HUES6 (cell line): Measurements from ENCODE around the gene FLT1.
A peak's percentile ranks its signal among the peaks of the same experiment; 100 is the strongest.

Source experiments
- H3K27ac ChIP-seq: 2 replicates; pipeline ENCODE4 v1.7.0; 2013; ENCODE audit warnings: low read depth, mild to moderate bottlenecking, low read length, inconsistent platforms
- H3K27me3 ChIP-seq: 2 replicates; pipeline ENCODE4 v1.6.1; 2013; ENCODE audit warnings: low read length; ENCODE audit not compliant: control insufficient read depth, insufficient read depth
- H3K36me3 ChIP-seq: 2 replicates; pipeline ENCODE4 v1.6.1; 2013; ENCODE audit warnings: low read length; ENCODE audit not compliant: control insufficient read depth, insufficient read depth
- H3K4me1 ChIP-seq: 2 replicates; pipeline ENCODE4 v1.6.1; 2013; ENCODE audit warnings: low read length; ENCODE audit not compliant: control insufficient read depth, insufficient read depth
- H3K4me3 ChIP-seq: 2 replicates; pipeline ENCODE4 v1.5.1; 2013; ENCODE audit warnings: low read depth, low read length
- H3K9ac ChIP-seq: one replicate; pipeline ENCODE4 v1.6.1; 2013; ENCODE audit warnings: mild to moderate bottlenecking, low read length
- H3K9me3 ChIP-seq: 2 replicates; pipeline ENCODE4 v1.6.1; 2013; ENCODE audit warnings: low read depth, low read length; ENCODE audit not compliant: control insufficient read depth, insufficient read depth

FLT1 gene

DNA sequence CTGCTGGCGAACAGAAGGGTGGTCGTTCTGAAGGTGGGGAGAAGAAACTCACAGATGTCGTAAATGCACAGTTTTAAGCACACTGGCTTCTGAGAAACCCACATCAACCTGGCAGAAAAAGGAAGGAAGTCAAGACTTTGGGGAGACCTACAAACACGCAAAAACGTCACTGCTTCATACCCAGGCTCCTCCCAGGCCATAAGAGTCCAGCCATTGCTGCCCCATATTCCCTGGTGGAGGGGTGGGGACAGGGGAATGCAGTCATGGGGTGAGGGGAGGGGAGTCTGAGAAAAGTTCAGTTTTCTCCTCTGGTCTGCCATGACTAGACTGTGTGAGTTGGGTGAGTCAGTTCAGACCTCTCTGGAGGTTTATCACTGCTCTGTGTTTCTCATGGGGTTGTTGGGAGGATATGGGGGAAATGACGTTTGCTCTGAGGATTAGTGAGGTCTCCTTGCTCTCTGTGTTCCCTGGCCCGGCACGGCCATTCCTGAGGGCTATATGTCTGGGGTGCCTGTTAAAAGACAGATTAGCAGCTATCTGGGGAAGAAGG lies 139.0 kb downstream of the FLT1 start:
- no peaks in the 10 kb centered on the region for H3K36me3 ChIP-seq
- peak overlapping the region; percentile 27 for H3K9ac ChIP-seq
- H3K4me3 ChIP-seq, result no peak overlapping the region
- no peaks in the 10 kb centered on the region for H3K9me3 ChIP-seq
- peak overlapping the region; percentile 28; the same call in 1 of the 2 replicates for H3K27ac ChIP-seq
- H3K27me3 ChIP-seq, result no peaks in the 10 kb centered on the region
- peaks cover 37% of the 10 kb centered on the region for H3K4me1 ChIP-seq

DNA sequence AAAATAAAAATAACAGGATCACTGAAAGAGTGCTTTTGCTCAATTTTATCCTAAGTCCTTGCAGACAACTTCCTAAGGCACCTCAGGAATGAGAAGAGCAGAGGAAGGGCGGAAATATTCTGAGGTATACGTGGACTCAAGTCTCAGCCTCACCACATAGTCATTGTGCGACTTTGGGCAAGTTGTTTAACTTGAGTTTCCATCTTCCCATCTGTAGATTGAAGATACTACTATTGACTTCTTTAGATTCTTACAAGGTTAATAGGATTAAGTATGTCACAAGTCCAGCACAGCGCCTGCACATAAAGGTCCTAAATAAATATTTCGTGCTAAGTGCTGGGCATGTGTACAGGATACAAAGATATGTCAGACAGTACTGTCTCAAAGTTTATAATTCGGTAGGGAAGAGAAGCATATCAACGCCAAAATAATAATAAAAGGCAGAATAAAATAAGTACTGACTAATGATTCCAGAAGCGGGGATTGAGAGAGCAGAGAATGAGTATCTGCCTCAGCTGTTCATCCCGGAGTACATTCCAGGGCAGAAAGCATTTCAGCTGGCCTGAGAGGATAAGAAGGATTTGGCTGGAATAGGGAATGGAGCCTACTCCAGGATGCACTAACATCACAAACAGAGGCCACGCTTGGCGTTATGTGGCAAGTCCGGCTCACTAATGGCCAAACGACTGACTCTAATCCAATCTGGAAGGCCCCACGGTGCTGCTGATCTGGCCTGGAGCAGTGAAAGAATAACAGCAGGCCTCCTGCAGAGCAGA lies 139.7 kb downstream of the FLT1 start:
- Histone ChIP-seq H3K36me3 (no peaks in the 10 kb centered on the region), H3K4me1 (peaks cover 40% of the 10 kb centered on the region), H3K27me3 (no peaks in the 10 kb centered on the region), H3K9ac (peak overlapping the region; percentile 27), H3K27ac (peak overlapping the region; percentile 28; the same call in 1 of the 2 replicates), H3K4me3 (no peak overlapping the region), H3K9me3 (no peaks in the 10 kb centered on the region)

DNA sequence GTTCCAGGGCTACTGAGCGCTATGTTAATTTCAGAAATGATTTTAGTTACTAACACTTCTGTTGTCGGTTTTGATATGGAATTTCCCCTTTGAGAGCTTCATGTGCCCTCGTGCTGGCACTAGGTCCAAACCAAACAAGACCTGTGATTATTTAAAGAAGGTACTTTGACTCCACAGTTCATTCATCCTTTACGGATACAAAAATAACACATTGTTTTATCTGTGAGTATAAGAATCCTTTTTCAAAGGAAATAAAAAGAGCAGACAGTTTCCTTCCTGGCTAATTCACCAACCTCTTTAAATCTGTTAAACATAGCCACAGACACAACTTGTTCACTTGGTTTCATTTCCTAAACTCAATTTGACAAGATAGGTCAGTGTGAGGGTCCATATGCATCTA lies 141.2 kb downstream of the FLT1 start:
- no peaks in the 10 kb centered on the region for H3K9me3 ChIP-seq
- no peak overlapping the region for H3K9ac ChIP-seq
- H3K36me3 ChIP-seq, result no peaks in the 10 kb centered on the region
- peaks cover 42% of the 10 kb centered on the region for H3K4me1 ChIP-seq
- H3K4me3 ChIP-seq, result no peak overlapping the region
- H3K27ac ChIP-seq, result no peak overlapping the region
- H3K27me3 ChIP-seq, result no peaks in the 10 kb centered on the region

DNA sequence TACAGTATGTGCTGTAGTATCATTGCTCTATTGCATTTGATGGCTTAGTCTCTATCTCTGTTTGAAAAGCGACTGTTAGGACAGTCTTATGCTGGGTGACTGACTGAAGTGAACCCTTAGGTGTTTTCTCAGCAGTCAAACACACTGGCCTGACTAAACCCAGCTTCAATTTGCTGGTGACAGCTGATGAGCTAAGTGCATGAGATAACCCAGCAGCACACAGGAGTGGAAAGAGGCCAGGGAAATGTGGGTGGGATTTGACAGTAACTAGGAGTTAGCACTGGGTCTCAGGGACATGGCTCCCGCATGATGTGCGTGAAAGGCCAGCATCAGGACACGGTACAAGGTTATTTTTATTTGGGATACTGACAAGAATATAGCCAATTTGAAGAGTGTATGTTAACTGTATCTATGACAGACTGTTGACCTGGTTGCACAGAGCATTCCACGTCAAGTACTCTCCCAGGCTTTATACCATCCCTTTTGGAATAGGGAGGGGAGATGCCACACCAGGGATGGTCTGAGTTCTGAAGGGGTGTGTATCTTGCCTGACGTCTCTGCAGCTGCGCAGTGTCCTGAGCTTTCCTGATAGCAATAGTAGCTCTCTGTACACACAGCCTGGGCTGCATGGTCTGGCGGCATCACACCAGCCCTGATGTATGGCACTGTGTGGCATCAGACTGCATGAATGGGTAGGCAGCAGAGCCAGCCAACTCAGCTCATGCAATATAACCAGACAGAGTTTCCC lies 144.8 kb downstream of the FLT1 start:
- H3K9ac ChIP-seq, result no peak overlapping the region
- H3K27ac ChIP-seq, result no peak overlapping the region
- peaks cover 14% of the 10 kb centered on the region for H3K4me1 ChIP-seq
- H3K4me3 ChIP-seq, result no peak overlapping the region
- no peaks in the 10 kb centered on the region for H3K36me3 ChIP-seq
- H3K9me3 ChIP-seq, result no peaks in the 10 kb centered on the region
- H3K27me3 ChIP-seq, result no peaks in the 10 kb centered on the region

DNA sequence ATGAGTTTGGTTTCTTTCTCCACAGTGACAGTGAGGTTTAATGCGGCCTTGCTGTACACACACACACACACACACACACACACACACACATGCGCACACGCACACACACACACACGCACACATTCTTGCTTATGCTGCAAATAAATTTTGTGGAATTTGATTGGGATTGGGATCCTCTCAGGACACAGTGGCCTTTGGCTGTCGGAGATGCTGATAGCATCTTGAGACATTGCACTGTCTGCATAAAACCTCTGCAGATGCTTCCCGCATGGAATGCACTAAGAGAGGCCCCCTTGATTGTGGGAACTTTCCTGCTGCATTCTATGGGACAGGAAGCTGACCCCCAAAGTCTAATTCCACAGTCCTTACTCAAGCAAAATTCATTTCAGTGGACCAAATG lies 145.6 kb downstream of the FLT1 start:
- Histone ChIP-seq H3K9ac (no peak overlapping the region), H3K4me3 (no peak overlapping the region), H3K4me1 (peaks cover 14% of the 10 kb centered on the region), H3K27me3 (no peaks in the 10 kb centered on the region), H3K27ac (no peak overlapping the region), H3K36me3 (no peaks in the 10 kb centered on the region), H3K9me3 (no peaks in the 10 kb centered on the region)

DNA sequence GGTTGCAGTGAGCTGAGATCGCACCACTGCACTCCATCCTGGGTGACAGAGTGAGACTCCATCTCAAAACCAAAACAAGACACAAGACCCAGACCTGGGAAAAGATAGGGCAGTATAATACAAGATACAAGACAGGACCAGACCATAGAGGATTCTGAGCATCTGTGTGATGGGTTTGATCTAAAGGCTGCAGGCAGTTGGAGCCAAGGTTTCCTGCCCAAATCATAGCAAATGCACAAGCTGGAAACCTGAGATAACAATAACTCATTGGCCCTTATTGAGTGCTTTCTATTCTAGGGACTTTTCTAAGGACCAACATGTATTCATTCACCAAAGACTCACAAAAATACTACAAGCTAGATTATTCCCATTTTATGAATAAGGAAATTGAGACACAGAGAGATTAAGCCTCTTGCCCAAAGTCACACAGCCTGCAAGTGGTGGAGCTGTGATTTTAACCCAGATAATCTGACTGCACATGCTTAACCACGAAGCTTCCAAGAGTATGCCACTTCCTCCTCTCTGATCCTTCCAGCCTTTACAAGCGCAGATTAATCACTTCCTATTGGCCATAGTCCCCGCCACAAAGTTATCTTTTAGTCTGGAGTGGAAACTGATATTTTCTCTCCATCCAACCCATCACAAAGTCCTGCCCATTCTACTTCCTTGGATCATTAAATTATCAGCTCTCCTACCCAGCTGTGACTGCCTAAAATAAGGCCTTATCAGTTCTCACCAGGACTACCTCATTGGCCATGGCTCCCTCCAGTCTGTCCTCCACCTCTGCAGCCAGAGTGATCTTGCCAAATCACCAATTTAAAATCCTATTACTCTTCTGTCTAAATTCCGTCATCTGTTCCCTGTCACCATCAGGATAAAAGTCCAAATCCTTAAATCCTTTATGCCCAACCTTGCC lies 147.2 kb downstream of the FLT1 start:
- Histone ChIP-seq H3K9ac (no peak overlapping the region), H3K4me3 (no peak overlapping the region), H3K9me3 (no peaks in the 10 kb centered on the region), H3K27ac (no peak overlapping the region), H3K4me1 (peaks cover 14% of the 10 kb centered on the region), H3K36me3 (no peaks in the 10 kb centered on the region), H3K27me3 (no peaks in the 10 kb centered on the region)

DNA sequence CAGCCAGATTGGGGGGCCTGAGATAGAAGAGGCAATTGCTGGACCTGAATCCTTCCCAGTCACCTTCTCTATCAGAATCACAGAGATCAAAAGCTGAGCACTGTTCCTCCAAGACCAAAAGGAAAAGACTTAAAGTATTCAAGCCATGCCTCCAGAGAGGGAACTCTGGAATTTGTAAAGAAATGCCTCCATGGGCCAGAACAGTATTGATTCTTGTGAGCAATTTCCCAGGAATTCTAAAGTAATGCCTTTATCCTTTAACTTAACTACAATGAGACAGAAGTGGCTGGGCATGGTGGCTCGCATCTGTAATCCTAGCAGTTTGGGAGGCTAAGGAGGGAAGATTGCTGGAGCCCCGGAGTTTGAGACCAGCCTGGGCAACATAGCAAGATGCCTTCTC lies 148.8 kb downstream of the FLT1 start:
- Histone ChIP-seq H3K9me3 (no peaks in the 10 kb centered on the region), H3K36me3 (no peaks in the 10 kb centered on the region), H3K9ac (no peak overlapping the region), H3K4me3 (no peak overlapping the region), H3K27ac (no peak overlapping the region), H3K4me1 (peaks cover 11% of the 10 kb centered on the region), H3K27me3 (no peaks in the 10 kb centered on the region)

DNA sequence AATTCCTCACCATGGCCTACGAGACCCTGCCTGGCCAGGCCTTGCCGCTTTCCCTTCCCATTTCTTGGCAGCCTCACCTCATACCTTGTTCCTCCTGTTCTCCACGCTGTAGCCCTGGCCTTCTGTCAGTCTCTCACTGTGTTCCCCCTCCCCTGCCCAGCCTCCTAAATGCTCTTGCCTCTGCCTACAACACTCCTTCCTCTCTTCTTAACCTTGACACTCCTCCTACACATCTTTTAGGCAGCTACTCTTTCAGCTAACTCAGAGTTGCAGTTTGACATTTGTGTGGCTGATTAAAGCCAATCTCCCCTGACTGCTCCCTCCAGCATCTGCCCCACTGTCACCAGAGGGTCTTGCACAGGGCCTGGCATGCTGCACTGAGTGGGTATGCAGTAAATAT lies 150.8 kb downstream of the FLT1 start:
- Histone ChIP-seq H3K4me1 (peaks cover 3% of the 10 kb centered on the region; the same call in 1 of the 2 replicates), H3K9ac (no peak overlapping the region), H3K9me3 (no peaks in the 10 kb centered on the region), H3K27ac (no peak overlapping the region), H3K4me3 (no peak overlapping the region), H3K27me3 (no peaks in the 10 kb centered on the region), H3K36me3 (no peaks in the 10 kb centered on the region)

DNA sequence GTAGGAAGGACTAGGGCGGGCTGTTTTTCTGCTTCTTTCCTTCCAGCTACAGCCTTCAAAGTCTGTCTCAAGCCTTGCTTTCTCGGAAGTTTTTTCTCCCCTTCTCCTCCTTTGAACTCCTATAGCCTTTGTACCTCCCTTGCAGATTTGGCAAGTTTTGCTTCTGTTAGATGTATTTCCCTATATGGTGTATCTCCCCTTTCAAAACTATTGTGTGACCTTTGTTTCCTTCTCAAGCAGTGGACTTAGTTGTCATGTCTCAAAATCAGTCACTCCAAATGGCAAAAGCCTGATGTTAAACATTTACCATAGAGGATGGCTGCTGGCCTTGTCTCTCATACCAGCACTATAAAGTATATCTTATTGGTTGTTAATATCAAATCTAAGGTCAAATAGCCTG lies 152.7 kb downstream of the FLT1 start:
- H3K9me3 ChIP-seq, result no peaks in the 10 kb centered on the region
- no peak overlapping the region for H3K27ac ChIP-seq
- no peak overlapping the region for H3K4me3 ChIP-seq
- H3K9ac ChIP-seq, result no peak overlapping the region
- H3K36me3 ChIP-seq, result no peaks in the 10 kb centered on the region
- peaks cover 9% of the 10 kb centered on the region; the same call in 1 of the 2 replicates for H3K4me1 ChIP-seq
- H3K27me3 ChIP-seq, result no peaks in the 10 kb centered on the region

DNA sequence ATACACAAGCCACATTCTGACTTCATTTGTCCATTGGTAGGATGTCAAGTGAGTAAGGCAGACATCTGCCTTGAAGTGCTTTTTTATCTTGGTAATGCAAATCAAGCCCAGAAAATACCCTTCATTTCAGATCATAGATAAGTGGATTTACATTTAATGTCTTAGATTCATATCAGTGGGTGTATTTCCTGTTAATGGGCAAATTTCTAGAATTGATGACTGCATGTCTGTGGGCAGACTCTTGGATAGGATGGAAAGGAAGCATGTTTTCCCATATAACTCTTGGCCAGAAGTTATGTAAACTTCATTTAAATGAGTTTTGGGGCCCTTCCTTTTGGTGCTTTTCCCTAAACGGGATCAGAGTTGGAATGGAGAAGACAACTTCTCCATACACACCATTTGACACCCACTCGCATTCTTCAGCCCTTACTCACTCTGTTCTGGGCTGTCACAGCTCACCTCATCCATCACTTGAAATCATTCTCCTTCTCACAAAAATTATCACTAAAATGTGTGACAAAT lies 154.6 kb downstream of the FLT1 start:
- Histone ChIP-seq H3K4me1 (peaks cover 6% of the 10 kb centered on the region; the same call in 1 of the 2 replicates), H3K4me3 (no peak overlapping the region), H3K27ac (no peak overlapping the region)

More for the DNA sequence above, 154.6 kb downstream of the FLT1 start:
- H3K9me3 ChIP-seq, result no peaks in the 10 kb centered on the region
- no peaks in the 10 kb centered on the region for H3K27me3 ChIP-seq
- no peaks in the 10 kb centered on the region for H3K36me3 ChIP-seq
- H3K9ac ChIP-seq, result no peak overlapping the region
